Loucy (cell line): Measurements from ENCODE around the gene DIDO1.

Source experiments
- CTCF ChIP-seq: fragments of 200-600 bp; sonication (generic); conservative IDR thresholded peaks from 2 replicates; pipeline ENCODE4 v1.5.1; 2014; ENCODE audit warnings: mild to moderate bottlenecking, antibody characterized with exemption, low read length
- EZH2phosphoT487 ChIP-seq: fragments of 200-600 bp; IDR thresholded peaks from 2 replicates; pipeline ENCODE4 v1.6.1; 2018; ENCODE audit warnings: antibody characterized with exemption, mild to moderate bottlenecking, moderate library complexity, borderline replicate concordance

GRCh38 chr20:62895539-62895938, 30.8 kb downstream of the DIDO1 start:
- TF ChIP-seq CTCF, result no peak
- TF ChIP-seq EZH2phosphoT487, result no peak
